Stimulated activated CD4-positive, alpha-beta T cell treated with anti-CD3 and anti-CD28 coated beads, Interleukin-1b, Interleukin-23, amount 100 ng/mL, for 48 hours (primary cell): ENCODE measurements around the gene LSG1.

Experiments used
- DNase-seq: peaks from one replicate; pipeline ENCODE4 v3.0.0-alpha.2; 2020

Gene LSG1

GRCh38 chr3:194671900-194672808, at the start of gene LSG1:
TSS of gene LSG1 (minus strand) at chr3:194672191. CDS start at chr3:194672162, 29 bp downstream.
- peak; percentile 89 for DNase-seq

- DNase-seq, result no peak
These were observed 48.1 kb upstream of the LSG1 start for GRCh38 chr3:194720048-194720447.

- DNase-seq, result no peak
These were observed 46.1 kb upstream of the LSG1 start for GRCh38 chr3:194718079-194718478.

- DNase-seq, result no peak
These were observed 43.2 kb upstream of the LSG1 start for GRCh38 chr3:194715022-194715800.

GRCh38 chr3:194714564-194714963, 42.6 kb upstream of the LSG1 start:
- DNase-seq, result no peak

GRCh38 chr3:194714137-194714455, 42.1 kb upstream of the LSG1 start:
- no peak for DNase-seq

DNA sequence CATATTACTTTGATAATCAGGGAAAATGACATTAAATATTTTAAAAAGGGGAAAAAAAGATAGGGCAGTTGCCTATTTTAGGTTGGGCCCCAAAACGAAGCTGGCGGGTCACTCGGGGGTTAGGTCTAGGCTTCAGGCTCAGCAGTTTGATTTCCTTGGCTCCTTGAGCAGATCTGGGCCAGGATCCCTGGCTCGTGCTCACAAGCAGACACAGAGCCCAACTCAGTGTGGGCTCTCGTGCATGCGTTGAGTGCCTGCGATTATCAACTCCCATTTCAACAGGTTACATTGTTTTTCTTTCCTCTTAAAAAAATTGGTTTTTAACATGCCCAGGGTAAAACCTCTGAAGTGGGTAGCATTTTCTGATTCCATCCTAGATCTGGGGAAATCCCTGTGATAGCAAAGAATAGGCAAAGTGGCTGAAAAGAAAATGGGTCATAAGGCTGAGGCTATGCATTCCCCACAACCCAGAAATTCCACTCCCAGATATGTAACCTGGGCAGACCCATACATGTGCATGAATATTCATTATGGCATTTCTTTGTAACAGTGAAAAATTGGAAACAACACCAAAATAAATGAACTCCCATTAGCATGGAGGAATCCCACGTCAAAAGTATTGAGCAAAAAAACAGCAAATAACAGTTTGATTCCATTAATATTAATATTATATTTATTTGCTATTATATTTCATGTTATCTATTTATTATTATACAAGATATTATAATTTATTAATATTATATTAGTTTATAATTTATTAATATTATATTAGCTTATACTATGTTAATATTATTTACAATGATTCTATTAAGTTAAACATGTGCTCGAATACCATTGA, 41.5 kb upstream of the LSG1 start:
- no peak for DNase-seq

DNA sequence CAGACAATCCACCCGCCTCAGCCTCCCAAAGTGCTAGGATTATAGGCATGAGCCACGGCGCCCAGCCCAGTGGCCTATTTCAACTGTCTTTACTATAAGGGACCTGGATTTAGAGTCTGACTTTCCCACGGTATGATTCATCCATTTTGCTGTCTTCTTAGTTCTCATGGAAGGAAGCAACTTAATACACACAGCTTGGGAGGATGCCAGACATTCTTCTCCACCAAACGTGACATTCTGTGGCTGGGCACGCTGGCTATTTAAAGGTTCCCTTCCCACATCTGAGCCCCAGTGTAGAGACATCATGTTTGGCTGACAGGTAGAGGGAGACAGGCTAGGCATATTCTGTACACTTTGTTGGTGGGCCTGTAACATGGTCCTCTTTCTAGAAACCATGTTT, 39.9 kb upstream of the LSG1 start:
- DNase-seq, result no peak

DNA sequence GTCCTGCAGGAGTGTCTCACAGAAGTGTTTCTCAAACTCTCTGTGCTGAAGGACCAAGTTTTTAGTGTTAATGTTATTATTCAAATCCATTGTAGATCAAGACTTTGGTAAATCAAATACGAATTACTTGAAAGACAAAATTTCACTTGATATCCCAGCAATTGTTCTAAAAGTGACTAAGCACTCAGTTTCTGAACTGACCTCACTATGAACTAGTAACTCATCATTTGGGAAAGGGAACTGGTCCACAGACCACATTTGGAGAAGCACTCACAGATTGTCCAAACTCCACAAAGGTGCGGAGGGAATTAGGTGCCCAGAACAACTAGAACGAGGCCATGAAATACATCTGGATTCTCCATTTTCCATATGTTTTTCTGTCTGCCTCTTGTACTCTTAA, 39.3 kb upstream of the LSG1 start:
- no peak for DNase-seq

DNA sequence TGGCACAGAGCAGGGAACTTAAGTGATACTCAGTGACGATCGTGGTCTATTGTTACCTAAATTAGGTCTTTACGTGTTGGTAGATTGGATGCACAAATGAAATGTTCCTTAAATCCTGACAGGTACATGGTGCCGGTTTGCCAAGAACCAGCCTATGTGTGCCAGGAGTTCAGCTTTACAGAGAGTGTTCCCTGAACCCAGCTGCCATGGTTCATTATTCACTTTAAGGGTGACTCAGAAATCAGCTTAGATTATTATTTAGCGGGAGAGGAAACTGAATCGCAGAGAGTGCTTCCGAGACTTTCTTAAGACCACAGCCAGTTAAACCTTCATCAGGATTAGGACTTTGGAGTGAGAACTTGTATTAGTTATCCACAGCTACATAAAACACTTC, 35.2 kb upstream of the LSG1 start:
- no peak for DNase-seq

DNA sequence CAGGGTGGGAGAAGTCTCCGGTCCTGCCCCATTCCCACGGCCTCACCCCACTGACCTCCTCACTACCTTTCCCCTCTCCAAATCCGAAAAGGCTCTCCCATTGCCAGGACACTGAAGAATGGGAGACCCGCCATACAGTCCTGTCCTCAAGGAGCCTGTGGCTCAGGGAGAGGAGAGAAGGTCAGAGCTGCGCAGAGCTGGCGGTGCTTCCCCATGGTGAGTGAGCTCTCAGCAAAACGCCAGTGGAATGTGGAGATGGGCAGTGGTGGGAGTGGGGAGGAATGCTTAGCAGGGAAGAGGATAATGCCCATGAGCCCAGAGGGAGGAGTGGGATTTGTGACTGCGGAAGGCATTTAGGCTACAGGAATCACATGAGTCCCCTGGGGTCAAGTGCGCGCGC, 33.8 kb upstream of the LSG1 start:
- no peak for DNase-seq

GRCh38 chr3:194705227-194705626, 33.2 kb upstream of the LSG1 start:
- DNase-seq, result no peak

- DNase-seq, result no peak
These were observed 30.6 kb upstream of the LSG1 start for GRCh38 chr3:194702545-194702944.

DNA sequence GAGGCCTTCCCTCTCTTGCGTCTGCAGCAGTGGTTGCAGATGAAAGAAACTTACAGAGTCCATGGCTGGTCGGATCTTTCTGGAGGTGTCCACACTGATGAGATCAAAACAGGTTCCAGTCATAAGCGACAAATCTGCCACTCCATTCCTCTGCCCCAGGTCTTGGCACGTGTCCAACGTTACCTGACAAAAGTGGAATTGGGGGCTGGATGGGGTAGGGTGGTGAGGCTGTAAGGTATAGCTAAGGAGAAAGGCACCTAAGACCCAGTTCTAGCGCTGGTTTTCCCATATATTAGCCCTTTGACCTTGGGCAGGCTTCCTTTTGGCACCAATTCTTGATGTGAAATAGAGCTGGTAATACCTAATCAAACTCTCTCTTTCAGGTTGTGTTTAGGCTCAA, 24.7 kb upstream of the LSG1 start:
- DNase-seq, result no peak

DNA sequence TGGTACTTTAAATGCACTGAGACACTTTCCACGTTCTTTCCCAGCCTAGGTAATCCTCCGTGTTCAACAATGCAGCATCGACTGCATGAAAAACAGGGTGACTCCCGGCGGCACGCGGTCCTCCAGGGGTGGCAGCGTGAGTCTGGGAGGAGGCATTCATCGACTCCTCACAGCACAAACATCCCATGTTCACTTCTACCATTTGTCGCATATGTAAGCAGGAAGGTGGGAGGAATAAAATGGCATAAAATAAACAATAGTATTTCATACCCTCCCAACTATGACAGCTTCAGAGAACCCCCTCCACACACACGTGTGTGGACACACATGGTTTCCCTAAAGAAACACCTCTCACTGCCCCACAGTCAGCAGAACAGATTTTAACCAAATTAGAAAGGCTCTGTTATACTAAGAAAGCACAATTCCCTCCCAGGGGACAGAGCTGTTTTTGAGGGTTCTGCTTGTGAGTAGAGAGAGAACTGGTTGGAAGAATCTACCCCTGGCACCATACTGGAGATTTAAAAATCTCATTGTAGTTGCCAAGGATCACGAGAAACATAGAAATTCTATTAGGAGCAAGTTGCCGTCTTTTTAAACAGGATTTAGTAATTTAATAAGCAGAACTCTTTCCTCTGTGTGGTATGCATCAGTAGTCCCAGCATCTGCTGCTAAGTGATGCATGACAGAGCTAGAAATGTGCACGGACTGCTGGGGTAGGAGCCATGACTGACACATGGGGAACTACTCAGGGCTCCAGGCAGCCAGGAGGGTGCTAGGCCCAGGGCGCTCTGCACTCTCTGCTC, 19.7 kb upstream of the LSG1 start:
- no peak for DNase-seq

GRCh38 chr3:194690501-194691372, 18.7 kb upstream of the LSG1 start:
- no peak for DNase-seq

- no peak for DNase-seq
These were observed 17.5 kb upstream of the LSG1 start for GRCh38 chr3:194689493-194689944.

DNA sequence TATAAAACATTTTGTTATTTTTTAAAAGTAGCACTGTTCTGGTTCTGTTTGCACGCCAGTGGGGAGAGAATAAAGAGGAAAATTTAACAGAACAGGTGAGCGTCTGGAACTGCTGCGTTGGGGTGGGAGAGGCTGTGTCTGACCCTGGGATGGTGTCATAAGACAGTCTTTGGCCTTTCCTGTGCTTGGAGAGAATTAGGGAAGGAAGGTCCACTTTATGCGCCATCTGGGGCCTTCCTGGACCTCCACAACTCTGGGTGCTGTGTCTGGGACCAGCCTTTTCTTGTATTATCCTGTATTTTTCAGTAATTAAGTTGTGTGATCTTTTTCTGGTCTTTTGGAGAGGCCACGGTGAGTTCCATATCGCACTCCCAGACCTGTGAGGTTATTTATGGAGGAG, 17.0 kb upstream of the LSG1 start:
- DNase-seq, result no peak

GRCh38 chr3:194688200-194688740, 16.3 kb upstream of the LSG1 start:
- no peak for DNase-seq

GRCh38 chr3:194687638-194688199, 15.7 kb upstream of the LSG1 start:
- DNase-seq, result peak; percentile 82
